Mononuclear cell (primary cell): ENCODE results near the gene NAA20. TPM values are rescaled to one million over a fixed set of nuclear protein-coding genes. Genes with fewer than 3 reads are reported as not detected.

Source experiments
- H3K27me3 ChIP-seq: 2 replicates; pipeline ENCODE4 v1.6.0; 2011; ENCODE audit warnings: low read length, control low read depth; ENCODE audit not compliant: insufficient read depth
- H3K4me1 ChIP-seq: 2 replicates; pipeline ENCODE4 v1.5.1; 2011; ENCODE audit warnings: mild to moderate bottlenecking, low read length, control low read depth; ENCODE audit not compliant: insufficient read depth
- H3K4me3 ChIP-seq: 2 replicates; pipeline ENCODE4 v1.5.1; 2011; ENCODE audit warnings: mild to moderate bottlenecking, low read length, moderate library complexity
- H3K9me3 ChIP-seq: 2 replicates; pipeline ENCODE4 v1.5.1; 2011; ENCODE audit warnings: low read depth, mild to moderate bottlenecking, control low read depth, low read length
- total RNA-seq: library from RNA; depleted of rRNA; stranded (reverse); fragments of >200 nt; gene quantifications from one replicate; pipeline ENCODE4 v1.2.3, GENCODE V29; 2012

NAA20 gene
- total RNA-seq, 1 donor: 18.4 TPM

DNA sequence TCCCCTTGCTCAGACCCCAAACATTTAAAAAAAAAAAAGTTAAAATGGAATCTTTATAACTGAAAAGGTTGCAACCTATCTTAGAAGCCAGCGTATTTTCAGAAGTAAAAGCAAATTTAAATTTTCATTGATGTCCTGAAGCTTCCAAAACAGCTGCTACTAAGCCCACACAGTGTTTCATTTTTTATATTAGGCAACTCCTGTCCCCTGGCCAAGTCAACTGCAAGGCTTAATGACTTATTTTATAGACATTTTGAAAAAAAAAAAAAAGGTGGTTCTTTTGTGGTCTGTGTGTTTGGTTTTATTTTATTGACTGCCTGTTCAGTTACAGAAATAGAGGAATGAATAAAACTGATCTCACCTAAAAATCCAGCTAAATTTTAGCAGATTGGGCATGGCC, 48.2 kb downstream of the NAA20 start:
- no peaks in the 10 kb centered on the region for H3K9me3 ChIP-seq
- H3K27me3 ChIP-seq: peaks cover 4% of the 10 kb centered on the region
- no peaks in the 10 kb centered on the region for H3K4me1 ChIP-seq
- H3K4me3 ChIP-seq: no peak overlapping the region

DNA sequence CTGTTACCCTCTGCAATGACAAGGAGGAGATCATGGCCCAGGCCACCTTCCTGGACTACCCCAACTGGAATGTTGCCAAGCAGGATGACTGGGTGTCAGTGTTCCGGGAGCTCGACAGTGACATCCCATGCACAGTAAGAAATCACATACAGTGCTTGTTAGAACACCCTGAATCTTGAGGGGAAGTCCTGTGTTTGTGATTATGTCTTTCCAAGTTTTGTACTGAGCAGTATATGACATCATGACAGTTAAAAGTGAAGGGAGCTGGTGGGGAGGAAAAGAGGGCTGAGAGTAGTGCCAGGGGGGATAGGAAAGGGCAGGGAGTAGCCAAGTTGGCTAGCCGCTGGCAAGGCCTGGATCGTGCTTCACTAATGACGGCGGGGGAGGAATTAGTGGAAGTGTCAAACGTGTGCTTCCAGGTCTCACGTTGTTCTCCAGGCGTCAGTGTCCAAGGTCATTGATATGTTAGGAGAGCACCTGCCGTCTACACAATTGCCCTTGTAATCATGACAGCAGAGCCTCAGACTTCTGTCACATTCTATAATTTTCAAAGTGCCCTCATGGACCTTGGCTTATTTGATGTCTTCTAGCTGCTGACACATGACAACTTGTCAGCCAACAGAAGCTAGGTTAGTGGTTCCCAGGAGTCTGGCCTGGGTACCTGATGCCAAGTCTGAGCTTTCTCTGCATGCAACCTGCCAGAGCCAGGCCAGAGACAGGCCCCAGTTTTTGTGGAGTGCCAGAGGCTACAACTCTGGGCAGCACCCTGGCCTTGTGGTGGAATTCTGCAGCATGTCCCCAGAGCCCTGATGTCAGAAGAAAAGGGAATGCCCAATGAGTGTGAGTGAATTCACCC, 53.9 kb downstream of the NAA20 start:
- H3K4me1 ChIP-seq: no peaks in the 10 kb centered on the region
- H3K9me3 ChIP-seq: no peaks in the 10 kb centered on the region
- H3K4me3 ChIP-seq: no peak overlapping the region
- no peaks in the 10 kb centered on the region for H3K27me3 ChIP-seq

GRCh38 chr20:20073801-20074371, 56.7 kb downstream of the NAA20 start:
- no peaks in the 10 kb centered on the region for H3K9me3 ChIP-seq
- no peak overlapping the region for H3K4me3 ChIP-seq
- no peaks in the 10 kb centered on the region for H3K27me3 ChIP-seq
- no peaks in the 10 kb centered on the region for H3K4me1 ChIP-seq

GRCh38 chr20:20075032-20075431, 57.9 kb downstream of the NAA20 start:
- peaks cover 3% of the 10 kb centered on the region for H3K27me3 ChIP-seq
- no peaks in the 10 kb centered on the region for H3K9me3 ChIP-seq
- no peaks in the 10 kb centered on the region for H3K4me1 ChIP-seq
- H3K4me3 ChIP-seq: no peak overlapping the region

GRCh38 chr20:20076297-20077065, 59.3 kb downstream of the NAA20 start:
- H3K27me3 ChIP-seq: peaks cover 3% of the 10 kb centered on the region
- no peaks in the 10 kb centered on the region for H3K4me1 ChIP-seq
- no peaks in the 10 kb centered on the region for H3K9me3 ChIP-seq
- no peak overlapping the region for H3K4me3 ChIP-seq

DNA sequence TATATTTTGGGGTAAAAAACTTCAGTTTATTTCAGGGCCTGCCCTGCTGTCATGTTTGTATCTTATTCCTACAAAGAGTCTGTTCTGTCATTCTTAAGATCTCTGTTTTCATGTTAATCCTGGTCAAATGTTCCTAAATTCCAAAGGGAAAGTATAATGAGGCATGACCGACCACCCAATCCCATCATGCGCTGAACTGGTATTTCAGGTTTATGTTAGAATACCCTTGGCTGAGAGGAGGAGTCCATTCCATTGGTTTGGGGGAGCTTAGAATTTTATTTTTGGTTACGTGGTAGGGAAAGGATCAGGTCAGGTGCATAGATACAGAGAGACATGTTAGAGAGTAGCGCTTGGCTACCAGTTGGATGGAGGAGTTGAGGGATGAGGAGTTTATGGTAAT, 60.9 kb downstream of the NAA20 start:
- Histone ChIP-seq H3K9me3 (no peaks in the 10 kb centered on the region), H3K4me3 (no peak overlapping the region), H3K4me1 (no peaks in the 10 kb centered on the region), H3K27me3 (peaks cover 3% of the 10 kb centered on the region)

DNA sequence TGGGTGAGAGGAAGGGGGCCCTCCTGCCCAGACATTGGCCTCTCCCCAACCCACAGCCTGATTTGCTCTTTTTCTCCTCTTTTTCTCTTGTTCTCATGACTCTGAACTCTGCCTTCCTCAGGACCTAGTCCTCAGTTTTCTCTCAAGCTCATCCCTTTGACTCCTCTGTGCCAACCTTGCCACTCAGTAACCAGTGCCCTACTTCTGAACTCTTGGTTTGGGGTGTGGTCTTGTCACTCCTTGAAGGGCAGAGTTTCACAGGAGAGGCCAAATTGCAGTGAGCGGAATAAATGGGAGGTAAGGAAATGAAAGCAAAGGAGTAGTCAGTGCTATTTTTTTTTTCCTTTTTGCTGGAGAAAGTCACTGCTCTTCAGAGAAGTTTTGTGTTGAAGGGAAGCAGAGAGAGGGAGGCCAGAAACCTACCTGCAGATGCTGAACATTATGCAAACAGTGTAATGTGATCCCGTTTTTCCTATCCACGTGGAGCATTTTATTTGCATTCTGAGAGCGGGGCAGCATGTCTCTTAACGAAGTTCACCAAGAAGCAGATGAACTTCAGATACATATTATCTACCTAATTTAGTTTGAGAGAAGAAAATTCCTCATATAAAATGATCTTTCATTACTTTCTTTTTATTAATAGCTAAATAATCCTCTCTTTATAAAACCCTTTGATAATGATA, 62.1 kb downstream of the NAA20 start:
- Histone ChIP-seq H3K4me1 (no peaks in the 10 kb centered on the region), H3K4me3 (no peak overlapping the region), H3K9me3 (no peaks in the 10 kb centered on the region), H3K27me3 (peaks cover 5% of the 10 kb centered on the region)

Other genes with a start within 250 kb of the NAA20 start
- gene CRNKL1, start 35.1 kb downstream of the NAA20 start, total RNA-seq: 26.1 TPM
- not detected for gene CFAP61, start 35.2 kb downstream of the NAA20 start, total RNA-seq